HL-60 (cell line): ENCODE results near the gene ZNF462.

Experiments used
- CTCF ChIP-seq: IDR thresholded peaks from one replicate; pipeline ENCODE4 v1.5.1; 2011; ENCODE audit warnings: low read length, control low read depth, inconsistent platforms; ENCODE audit not compliant: insufficient read depth
- GABPA ChIP-seq: IDR thresholded peaks from 2 replicates; pipeline ENCODE4 v1.6.1; 2012; ENCODE audit warnings: low read depth
- POLR2AphosphoS5 ChIP-seq: IDR thresholded peaks from 2 replicates; pipeline ENCODE4 v1.6.1; 2012; ENCODE audit warnings: low read depth
- REST ChIP-seq: IDR thresholded peaks from 2 replicates; pipeline ENCODE4 v1.6.1; 2012; ENCODE audit warnings: low read depth; ENCODE audit not compliant: insufficient replicate concordance
- SPI1 ChIP-seq: IDR thresholded peaks from 2 replicates; pipeline ENCODE4 v1.6.1; 2012; ENCODE audit warnings: low read depth, mild to moderate bottlenecking, borderline replicate concordance

- TF ChIP-seq CTCF, result no peak
- no peak for TF ChIP-seq POLR2AphosphoS5
- TF ChIP-seq REST, result no peak
- no peak for TF ChIP-seq GABPA
- TF ChIP-seq SPI1, result no peak
Measured at GRCh38 chr9:106880081-106880480, 17.1 kb downstream of the ZNF462 start.
